Vagina (tissue), 2 donors: Measurements from ENCODE around the gene NCBP3. TPM values are rescaled to one million over a fixed set of nuclear protein-coding genes. Genes with fewer than 3 reads are reported as not detected.
A peak's percentile ranks its signal among the peaks of the same experiment; 100 is the strongest.

Source experiments
- DNase-seq, 2 donors: peaks; one replicate each; pipeline ENCODE4 v3.0.0-alpha.2; 2017; ENCODE audit errors: extremely low spot score in 2 of 2
- H3K27ac ChIP-seq: fragments of 200-600 bp; sonication (generic); one replicate; pipeline ENCODE4 v1.5.1; 2019
- H3K27me3 ChIP-seq: fragments of 200-600 bp; sonication (generic); one replicate; pipeline ENCODE4 v1.5.1; 2019
- H3K36me3 ChIP-seq, 2 donors: fragments of 200-600 bp; sonication (generic); one replicate each; pipeline ENCODE4 v1.5.1; 2017 to 2019
- H3K4me1 ChIP-seq: fragments of 200-600 bp; sonication (generic); one replicate; pipeline ENCODE4 v1.5.1; 2019
- H3K4me3 ChIP-seq, 2 donors: fragments of 200-600 bp; sonication (generic); 1 replicate in 1 of 2; 2 replicates in 1 of 2; pipeline ENCODE4 v1.5.1; 2016 to 2019
- H3K9me3 ChIP-seq: fragments of 200-600 bp; sonication (generic); one replicate; pipeline ENCODE4 v1.5.1; 2019
- POLR2A ChIP-seq, 2 donors: fragments of 450-650 bp; IDR thresholded peaks; one replicate each; pipeline ENCODE4 v1.6.1; 2017; ENCODE audit warnings: antibody characterized with exemption in 2 of 2, mild to moderate bottlenecking in 2 of 2, moderate library complexity in 2 of 2
- POLR2AphosphoS5 ChIP-seq, 2 donors: sonication (generic); formaldehyde crosslinking; IDR thresholded peaks; one replicate each; pipeline ENCODE4 v1.9.0; 2017; ENCODE audit warnings: antibody characterized with exemption in 2 of 2, mild to moderate bottlenecking in 2 of 2, low read depth in 1 of 2; ENCODE audit not compliant: insufficient read depth in 1 of 2
- intact Hi-C: fragments of 100-400 bp; cut with DNase I; formaldehyde crosslinking; loops from one replicate; pipeline ENCODE4 v1.15.1; 2023
- total RNA-seq: library from RNA; depleted of rRNA; stranded (reverse); fragments of >200 nt; gene quantifications from one replicate; pipeline ENCODE4 v1.2.3, GENCODE V29; 2016
- TF ChIP-seq, protein P1 (sequence below), 3 experiments: fragments of 450-650 bp in 2 of 3; fragments of 200-600 bp in 1 of 3; sonication (generic) in 1 of 3; IDR thresholded peaks; one replicate each; pipeline ENCODE4 v1.5.1; 2017 to 2019; ENCODE audit warnings: antibody characterized with exemption in 3 of 3, mild to moderate bottlenecking in 2 of 3, moderate library complexity in 2 of 3

Gene NCBP3
- total RNA-seq, 1 donor from 2014 or later, result 20.6 TPM

DNA sequence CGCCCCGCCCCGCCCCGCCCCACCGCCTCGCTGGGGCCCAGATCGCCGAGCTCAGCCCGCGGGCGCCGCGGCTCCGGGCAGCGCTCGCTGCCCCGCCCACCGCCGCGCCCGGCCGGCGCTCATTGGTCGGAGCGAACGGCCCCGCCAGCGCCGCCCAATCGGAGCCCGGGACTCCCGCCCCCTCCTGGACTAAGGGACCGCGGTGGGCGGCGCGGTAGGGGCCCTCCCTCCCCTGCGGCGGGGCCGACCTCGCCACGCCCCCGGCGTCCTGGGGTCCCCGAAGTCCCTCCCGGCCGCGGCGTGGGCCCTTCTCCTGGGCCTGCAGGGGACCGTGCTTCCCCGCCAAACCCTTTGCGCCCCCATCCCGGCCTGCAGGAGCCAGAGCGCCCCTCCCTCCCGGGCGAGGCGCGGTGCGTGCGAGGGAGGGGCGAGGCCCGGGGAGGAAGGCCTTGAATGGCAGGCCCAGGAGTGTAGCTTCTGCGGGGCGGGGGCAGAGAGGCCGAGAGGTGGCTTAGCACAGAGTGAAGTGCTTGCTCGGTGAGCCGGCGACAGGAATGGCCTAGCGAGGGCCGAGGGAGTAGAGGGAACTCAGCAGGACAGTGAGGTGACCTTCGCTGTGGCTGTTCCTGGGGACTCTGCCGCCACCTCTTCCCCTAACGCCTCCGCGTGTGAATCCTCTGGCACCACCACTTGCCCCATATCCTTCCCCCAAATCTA, 47.1 kb upstream of the NCBP3 start, which contains the start of gene CAMKK1:
TSS of gene CAMKK1 (minus strand) at position 51 of the 717 bp plus-strand sequence. CDS start 7,366 bp downstream, outside the sequence.
- no peak for DNase-seq
- Histone ChIP-seq H3K4me3 (peak within 1 kb of the TSS; percentile 80 to 94), H3K4me1 (peaks cover 79% of the 10 kb centered on the region), H3K27me3 (no peaks in the 10 kb centered on the region), H3K36me3 (no peaks in the 10 kb centered on the region), H3K27ac (peak within 1 kb of the TSS; percentile 96), H3K9me3 (no peaks in the 10 kb centered on the region)
- TF ChIP-seq, protein P1, sequence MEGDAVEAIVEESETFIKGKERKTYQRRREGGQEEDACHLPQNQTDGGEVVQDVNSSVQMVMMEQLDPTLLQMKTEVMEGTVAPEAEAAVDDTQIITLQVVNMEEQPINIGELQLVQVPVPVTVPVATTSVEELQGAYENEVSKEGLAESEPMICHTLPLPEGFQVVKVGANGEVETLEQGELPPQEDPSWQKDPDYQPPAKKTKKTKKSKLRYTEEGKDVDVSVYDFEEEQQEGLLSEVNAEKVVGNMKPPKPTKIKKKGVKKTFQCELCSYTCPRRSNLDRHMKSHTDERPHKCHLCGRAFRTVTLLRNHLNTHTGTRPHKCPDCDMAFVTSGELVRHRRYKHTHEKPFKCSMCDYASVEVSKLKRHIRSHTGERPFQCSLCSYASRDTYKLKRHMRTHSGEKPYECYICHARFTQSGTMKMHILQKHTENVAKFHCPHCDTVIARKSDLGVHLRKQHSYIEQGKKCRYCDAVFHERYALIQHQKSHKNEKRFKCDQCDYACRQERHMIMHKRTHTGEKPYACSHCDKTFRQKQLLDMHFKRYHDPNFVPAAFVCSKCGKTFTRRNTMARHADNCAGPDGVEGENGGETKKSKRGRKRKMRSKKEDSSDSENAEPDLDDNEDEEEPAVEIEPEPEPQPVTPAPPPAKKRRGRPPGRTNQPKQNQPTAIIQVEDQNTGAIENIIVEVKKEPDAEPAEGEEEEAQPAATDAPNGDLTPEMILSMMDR (IDR thresholded peaks at IDR 0.05), result no peak
- TF ChIP-seq POLR2AphosphoS5 (IDR thresholded peaks at IDR 0.05; ENCODE audit: insufficient read depth in 1 of 2, low read depth in 1 of 2) (peak in 1 of 2 donors; percentile 58), POLR2A (IDR thresholded peaks at IDR 0.05) (no peak)
- intact Hi-C loops, result no loop called here

DNA sequence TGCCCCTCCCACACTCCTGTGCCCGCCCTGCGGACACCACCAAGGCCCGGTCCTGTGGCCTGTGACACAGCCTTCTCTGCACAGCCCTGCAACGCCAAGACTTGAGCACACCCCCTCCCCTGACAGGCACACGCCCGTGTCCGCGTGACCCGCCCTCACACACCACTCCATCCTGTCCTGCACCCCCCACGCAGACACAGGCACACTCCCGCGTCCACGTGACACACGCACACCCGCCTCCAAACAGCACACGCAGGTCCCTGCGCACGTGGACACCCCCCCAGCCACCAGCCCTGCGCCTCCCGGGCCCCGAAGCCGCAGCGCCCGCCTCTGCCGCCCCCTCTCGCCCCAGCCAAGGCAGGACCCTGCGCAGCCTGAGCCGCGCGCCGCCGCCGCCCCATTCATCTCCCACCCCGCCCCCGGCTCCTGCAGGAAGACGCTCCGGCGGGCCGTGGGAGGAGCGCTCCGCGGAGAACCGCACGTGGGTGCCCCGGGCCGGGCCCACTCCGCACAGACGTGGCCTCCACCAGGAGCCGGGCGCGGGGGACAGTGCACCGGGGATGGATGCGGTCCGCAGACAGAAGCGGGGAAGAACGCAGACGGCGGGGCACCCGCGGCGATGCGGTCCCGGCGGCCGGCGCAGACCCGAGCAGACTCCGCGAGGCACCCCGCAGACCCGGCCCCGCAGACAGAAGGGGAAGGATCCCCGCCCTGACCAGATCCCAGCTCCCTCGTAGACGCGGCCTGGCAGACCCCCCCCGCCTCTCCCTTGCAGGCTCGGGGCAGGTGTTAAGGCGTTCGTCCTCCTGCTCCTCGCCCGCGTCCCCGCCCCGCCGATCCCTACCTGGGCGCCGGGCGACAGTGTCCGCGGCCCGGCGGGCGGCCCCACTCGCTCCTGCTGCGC, 46.3 kb upstream of the NCBP3 start:
- intact Hi-C loops, result no loop called here
- Histone ChIP-seq H3K36me3 (no peaks in the 10 kb centered on the region), H3K9me3 (no peaks in the 10 kb centered on the region), H3K4me1 (peaks cover 87% of the 10 kb centered on the region), H3K27me3 (no peaks in the 10 kb centered on the region), H3K27ac (peak overlapping the region; percentile 96), H3K4me3 (peak overlapping the region; percentile 80 to 94)
- no peak for DNase-seq
- TF ChIP-seq POLR2A (IDR thresholded peaks at IDR 0.05) (no peak), POLR2AphosphoS5 (IDR thresholded peaks at IDR 0.05; ENCODE audit: insufficient read depth in 1 of 2, low read depth in 1 of 2) (peak; percentile 73 to 74)

DNA sequence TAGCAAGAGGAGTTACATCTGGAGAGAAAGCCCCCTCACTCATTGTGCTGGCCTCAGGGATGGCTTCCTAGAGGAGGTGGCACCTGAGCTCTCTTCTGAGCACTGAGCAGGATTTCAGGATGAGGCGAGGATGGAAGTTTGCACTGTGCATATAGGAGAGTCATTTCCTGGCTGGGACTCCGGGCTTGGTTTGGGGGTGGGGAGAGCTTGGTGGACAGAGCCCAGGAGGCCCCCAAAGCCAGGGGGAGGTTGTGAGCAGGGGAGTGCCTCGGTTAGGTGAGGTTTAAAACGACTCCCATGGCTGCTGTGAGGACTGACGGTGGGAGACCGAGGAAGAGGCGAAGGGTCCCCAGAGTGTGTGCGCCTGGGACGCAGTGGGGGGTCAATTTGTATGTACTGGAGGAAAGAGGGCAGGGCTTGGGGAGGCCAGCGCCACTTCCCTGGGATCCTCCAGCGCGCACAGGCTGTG, 45.6 kb upstream of the NCBP3 start:
- peak overlapping the region; percentile 96 for H3K27ac ChIP-seq

DNA sequence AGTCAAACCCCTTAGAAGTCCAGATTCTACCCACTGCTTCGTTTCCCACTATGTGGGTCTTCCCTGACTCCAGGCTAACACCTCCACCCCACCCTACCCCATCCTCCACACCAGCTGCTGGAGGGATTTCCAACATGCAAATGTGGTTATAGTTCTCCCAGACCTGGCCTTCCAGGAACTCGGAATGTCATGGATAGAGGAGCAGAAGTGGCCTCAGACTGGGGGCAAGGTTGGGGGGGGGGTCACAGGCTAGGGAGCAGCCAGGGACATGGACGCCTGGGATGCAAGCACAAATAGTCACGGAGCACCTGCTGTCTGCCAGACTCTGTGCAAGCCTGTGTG, 44.8 kb upstream of the NCBP3 start:
- Histone ChIP-seq H3K27me3 (no peaks in the 10 kb centered on the region), H3K27ac (peak overlapping the region; percentile 96), H3K4me3 (no peak overlapping the region), H3K36me3 (no peaks in the 10 kb centered on the region), H3K9me3 (no peaks in the 10 kb centered on the region), H3K4me1 (peaks cover 93% of the 10 kb centered on the region)
- DNase-seq, result no peak
- TF ChIP-seq, protein P1 (IDR thresholded peaks at IDR 0.05), result no peak
- TF ChIP-seq POLR2AphosphoS5 (IDR thresholded peaks at IDR 0.05; ENCODE audit: insufficient read depth in 1 of 2, low read depth in 1 of 2), result no peak
- no peak for TF ChIP-seq POLR2A (IDR thresholded peaks at IDR 0.05)
- intact Hi-C loops, result no loop called here

More for the DNA sequence above, 45.6 kb upstream of the NCBP3 start:
- DNase-seq, result no peak
- Histone ChIP-seq H3K4me1 (peaks cover 93% of the 10 kb centered on the region), H3K4me3 (peak overlapping the region; percentile 80 to 94), H3K9me3 (no peaks in the 10 kb centered on the region), H3K36me3 (no peaks in the 10 kb centered on the region), H3K27me3 (no peaks in the 10 kb centered on the region)
- intact Hi-C loops, result no loop called here
- TF ChIP-seq, protein P1 (IDR thresholded peaks at IDR 0.05), result no peak
- no peak for TF ChIP-seq POLR2A (IDR thresholded peaks at IDR 0.05)

DNA sequence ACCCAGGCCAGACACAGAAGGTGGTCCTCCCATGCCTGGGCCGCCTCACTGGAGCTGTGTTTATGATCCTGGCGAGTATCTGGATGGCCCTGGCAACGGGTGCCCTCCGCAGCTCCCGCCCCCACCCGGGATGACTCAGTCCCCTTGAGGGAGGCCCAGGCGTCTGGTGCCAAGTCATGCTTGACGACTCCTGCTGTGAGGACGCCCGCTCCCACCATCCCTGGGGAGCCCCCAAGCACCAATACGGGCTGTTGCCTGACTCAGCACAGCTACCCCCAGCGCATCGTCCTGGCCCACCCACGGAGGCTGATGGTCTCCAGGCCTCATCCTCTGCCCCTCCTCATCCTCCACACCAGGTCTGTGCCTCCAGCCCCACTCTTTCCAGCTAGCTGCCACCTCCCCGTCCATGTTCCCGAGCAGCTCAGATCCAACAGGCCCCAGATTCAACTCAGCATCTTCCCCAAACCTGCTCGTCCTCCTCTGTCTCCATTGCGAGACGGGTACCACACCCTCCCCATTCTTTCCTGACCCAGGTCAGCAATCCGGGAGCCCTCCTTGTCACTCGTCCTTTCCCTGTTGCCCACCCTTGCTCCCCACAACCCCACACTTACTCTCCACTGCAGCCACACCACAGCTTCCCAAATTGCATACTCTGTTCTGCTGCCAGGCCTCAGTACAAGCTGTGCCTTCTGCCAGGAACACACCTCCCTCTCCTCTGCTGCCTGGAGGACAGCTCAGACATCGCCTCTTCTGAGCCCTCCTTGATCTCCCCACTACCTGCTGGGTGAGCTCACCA, 44.2 kb upstream of the NCBP3 start:
- Histone ChIP-seq H3K27me3 (no peaks in the 10 kb centered on the region), H3K4me3 (peak overlapping the region in 1 of 2 donors; percentile 4), H3K4me1 (peaks cover 93% of the 10 kb centered on the region), H3K27ac (peak overlapping the region; percentile 96), H3K9me3 (no peaks in the 10 kb centered on the region), H3K36me3 (no peaks in the 10 kb centered on the region)
- peak; percentile 18 to 82 for TF ChIP-seq POLR2AphosphoS5 (IDR thresholded peaks at IDR 0.05; ENCODE audit: insufficient read depth in 1 of 2, low read depth in 1 of 2)
- TF ChIP-seq, protein P1 (IDR thresholded peaks at IDR 0.05), result no peak
- no peak for DNase-seq
- intact Hi-C loops, result no loop called here
